HG03571 (cell line): ENCODE results near the gene OBP2B.
"Not testable (repeated sequence)": the region's sequence is repeated elsewhere in the genome, so short reads cannot be mapped to it uniquely, and the experiment has no call there.

Source experiments
- ATAC-seq: cut with Tn5 transposase; IDR thresholded peaks from one replicate; pipeline ENCODE4 v1.9.1; 2021; ENCODE audit not compliant: unreplicated experiment

Gene OBP2B, protein sequence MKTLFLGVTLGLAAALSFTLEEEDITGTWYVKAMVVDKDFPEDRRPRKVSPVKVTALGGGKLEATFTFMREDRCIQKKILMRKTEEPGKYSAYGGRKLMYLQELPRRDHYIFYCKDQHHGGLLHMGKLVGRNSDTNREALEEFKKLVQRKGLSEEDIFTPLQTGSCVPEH

DNA sequence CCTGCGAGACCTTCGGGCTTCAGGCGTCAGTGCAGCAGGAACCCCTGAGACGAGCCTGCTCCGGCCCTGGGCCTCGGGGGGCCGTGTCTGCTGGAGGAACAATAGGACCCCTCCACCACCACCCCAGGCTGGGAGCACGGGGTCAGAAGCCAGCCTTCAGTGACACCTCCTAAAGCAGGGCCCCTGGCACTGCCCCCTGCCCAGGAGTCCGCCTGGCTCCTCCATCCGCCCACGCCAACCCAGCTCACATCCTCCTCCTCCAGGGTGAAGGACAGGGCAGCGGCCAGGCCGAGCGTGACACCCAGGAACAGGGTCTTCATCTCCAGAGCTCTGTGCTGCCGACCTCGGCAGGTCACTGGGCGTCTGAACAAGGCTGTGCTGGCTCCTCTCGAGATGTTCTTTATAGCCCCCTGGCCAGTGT is at the start of gene OBP2B:
OBP2B (minus strand) TSS at position 371 of the 421 bp plus-strand sequence; CDS start at position 320, 51 bp downstream.
- not testable (repeated sequence) for ATAC-seq

DNA sequence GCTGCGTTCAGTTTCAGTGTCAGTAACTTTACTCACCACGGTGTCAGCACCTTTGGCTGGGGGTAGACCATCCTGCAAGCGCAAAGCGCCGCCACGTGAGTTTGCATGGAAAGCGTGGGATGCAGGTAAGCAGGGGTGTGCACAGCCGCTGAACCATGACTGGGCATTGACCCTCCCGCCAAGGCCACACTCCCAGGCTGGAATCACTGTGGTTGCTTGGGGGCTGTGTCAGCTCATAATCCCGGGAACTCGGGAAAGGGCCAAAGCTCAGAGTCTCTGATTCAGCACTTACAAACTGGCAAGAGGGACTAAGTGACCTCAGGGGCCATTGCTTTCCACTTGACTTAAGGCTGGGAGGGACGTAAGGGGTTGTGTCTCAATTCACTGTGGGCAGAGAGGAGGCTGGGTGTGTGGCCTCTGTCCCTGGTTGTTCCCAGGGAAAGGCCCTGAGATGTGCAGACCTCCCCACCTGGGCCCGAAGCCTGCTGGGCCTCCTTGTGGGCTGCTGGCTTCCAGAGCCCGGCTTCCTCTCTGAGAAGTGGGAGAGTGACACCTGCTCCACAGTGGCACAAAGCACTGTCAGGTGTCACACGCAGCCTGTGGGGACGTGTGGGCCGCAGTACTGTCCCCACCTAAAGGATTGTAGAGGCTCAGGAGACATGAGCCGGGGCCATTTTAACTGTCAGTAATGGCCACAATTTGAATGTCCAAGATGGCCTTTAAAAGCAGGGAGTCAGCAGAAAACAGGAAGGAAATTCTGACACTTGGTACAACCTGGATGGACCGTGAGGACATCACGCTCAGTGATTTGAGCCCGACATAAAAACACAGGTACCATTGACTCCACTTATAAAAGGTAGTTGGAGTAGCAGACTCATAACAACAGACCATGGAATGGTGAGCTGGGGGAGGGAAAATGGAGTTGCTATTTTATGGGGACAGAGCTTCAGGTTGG is 49.3 kb upstream of the OBP2B start:
- no peak for ATAC-seq

DNA sequence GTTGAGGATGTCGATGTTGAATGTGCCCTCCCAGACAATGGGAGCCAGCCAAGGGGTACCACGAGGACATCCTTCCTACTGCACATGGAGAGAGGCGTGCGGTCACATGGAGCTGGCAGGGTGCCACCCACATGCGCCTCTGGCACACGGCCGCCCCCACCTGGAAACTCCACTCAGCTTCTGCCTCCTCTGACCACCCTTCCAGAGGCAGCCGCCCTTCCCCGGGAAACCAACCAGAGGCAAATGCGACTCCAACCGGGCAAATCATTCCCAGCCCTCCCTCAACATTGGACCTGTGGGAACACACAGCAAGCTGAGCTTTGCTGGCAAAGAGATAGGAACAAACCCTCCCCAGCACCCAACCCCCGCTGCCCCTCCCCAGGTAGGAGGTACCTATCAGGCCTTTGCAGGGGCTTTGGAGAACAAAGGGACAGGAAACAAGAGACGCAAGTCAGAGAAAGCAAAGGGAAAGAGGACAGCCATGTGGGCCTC is 48.5 kb upstream of the OBP2B start:
- no peak for ATAC-seq

DNA sequence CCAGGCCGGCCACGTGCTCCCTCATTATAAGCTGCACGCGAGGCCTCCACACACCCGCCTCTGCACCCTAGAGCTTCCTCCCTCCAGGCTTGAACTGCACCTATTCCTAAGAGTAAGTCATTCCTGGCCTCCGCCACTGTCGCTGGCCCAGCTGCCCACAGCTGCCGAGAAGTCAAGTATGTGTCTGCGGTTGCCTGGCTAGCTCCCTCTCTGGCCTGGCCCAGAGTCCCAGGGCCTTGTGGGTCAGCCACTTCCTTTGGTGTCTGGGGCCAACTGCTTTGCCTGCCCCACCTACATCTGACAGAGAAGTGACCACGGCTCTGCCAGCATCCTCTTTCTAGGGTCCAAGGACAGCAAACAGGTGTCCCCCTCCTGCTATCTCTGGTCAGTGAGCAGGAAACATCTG is 47.6 kb upstream of the OBP2B start:
- no peak for ATAC-seq

DNA sequence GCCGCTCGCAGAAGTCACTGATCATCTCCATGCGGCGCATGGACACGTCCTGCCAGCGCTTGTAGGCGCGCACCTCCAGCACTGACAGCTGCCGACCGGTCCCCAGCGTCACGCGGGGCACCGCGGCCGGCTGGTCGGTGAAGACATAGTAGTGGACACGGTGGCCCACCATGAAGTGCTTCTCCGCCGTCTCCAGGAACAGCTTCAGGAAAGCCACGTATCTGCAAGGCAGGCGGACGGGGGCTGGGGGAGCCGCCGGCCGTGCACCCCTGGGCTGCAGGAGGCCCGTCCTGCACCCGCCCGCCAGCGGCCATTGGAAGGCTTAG is 47.0 kb upstream of the OBP2B start:
- ATAC-seq: no peak

DNA sequence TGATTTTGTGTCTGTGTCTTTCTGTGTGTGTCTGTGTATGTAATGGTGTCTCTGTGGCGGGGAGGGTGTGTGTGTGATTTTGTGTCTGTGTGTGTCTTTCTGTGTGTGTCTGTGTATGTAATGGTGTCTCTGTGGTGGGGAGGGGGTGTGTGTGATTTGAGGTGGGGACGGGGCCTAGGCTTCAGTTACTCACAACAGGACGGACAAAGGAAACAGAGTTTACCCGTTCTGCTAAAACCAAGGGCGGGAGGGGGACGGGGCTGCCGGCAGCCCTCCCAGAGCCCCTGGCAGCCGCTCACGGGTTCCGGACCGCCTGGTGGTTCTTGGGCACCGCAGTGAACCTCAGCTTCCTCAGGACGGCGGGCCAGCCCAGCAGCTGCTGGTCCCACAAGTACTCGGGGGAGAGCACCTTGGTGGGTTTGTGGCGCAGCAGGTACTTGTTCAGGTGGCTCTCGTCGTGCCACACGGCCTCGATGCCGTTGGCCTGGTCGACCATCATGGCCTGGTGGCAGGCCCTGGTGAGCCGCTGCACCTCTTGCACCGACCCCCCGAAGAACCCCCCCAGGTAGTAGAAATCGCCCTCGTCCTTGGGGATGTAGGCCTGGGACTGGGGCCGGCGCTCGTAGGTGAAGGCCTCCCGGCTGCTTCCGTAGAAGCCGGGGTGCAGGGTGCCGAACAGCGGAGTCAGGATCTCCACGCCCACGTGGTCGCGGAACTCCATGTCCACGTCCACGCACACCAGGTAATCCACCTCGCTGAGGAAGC is 46.5 kb upstream of the OBP2B start:
- no peak for ATAC-seq

DNA sequence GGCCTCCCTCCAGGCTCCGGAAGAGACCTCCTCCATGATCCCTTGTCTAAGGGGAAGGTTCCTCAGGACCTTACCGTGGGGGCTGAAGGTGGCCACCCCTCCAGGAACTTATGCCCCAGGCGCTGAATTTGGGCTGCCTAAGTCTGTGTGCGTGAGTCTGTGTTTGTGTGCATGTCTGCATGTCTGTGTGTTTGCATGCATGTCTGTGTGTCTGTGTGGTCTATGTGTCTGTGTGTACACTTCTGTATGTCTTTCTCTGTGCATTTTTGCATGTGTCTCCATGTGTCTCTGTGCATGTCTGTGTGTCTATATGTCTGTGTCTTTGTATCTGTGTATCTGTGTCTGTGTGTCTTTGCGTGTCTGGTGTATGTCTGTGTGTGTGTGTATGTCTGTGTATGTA is 45.4 kb upstream of the OBP2B start:
- ATAC-seq: no peak

DNA sequence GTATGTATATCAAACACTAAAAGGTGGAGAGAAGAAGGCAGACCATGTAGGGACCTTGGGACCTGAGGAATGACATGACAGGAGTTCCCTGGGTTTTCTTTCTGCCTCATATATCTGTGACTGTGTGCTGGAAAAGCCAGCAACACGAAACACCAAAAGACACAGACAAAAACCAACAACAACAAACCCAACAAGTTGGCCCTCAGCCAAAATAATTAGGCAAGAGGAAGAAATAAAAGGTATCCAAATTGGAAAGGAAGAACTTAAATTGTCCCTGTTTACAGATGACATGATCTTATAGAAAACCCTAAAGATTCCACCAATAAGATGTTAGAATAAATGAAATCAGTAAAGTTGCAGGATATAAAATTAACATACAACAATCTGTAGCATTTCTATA is 44.2 kb upstream of the OBP2B start:
- ATAC-seq: no peak

DNA sequence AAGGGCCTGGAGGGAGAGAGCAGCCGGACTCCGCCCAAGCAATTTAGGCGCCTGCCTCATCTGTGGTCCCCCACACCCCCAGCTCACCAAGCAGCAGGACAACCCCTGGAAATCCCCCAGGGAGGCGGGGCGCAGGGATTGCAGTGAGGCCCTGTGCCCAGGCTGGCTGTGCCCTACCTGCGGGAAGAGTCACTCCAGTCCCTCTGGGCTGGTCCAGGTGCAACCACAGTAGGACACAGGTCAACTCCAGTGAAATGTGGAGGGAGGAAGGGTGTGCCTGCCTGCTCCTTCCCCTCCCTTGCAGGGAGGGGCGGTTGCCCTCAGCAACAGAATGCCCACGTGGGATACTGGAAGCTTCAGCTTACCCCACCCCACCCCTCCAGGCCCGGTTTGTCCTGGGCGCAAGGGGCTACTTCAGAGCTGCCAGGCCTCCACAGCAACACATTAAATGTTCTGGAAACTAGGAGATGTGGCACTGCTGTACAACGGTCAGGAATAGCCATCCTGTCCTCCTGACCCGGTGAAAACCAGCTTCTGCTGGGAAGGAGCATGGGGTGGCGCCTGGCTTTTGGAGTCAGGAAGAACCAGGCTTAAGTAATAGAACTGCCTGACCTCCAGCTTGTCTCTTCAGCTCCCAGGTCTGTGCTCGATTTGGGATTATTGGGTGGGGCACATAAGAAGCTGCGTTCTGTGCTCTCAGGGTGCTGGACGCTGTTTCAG is 43.4 kb upstream of the OBP2B start:
- ATAC-seq: no peak

DNA sequence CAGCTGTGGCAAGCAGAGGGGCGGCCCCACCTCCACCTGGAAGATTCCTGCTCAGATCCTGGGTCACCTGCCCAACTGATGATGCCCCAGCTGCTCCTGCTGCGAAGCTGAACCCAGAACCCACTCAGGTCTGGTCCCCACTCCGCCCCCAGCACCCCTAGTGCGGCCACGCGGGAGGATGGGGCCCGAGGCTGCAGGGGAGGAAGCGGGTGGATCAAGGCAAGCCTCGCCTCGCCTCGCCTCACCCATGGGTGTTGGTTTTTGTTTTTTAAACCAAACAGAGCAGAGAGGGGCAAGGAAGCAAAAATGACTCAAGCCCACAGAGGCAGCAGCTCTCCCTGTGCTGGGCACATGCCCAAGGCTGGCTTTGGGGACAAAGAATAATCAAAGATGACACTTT is 42.7 kb upstream of the OBP2B start:
- no peak for ATAC-seq

DNA sequence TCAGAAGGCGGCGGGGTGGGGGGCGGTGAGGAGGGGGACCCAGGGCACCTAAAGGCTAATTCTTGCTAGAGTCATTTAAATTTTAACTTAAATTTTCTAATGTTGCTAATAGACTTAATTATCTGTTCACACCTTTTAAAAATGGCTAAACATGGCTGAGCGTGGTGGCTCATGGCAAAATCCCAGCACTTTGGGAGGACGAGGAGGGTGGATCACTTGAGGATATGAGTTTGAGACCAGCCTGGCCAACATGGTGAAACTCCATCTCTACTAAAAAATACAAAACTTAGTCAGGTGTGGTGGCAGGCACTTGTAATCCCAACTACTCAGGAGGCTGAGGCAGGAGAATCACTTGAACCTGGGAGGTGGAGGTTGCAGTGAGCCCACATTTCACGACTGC is 42.2 kb upstream of the OBP2B start:
- ATAC-seq: not testable (repeated sequence)

DNA sequence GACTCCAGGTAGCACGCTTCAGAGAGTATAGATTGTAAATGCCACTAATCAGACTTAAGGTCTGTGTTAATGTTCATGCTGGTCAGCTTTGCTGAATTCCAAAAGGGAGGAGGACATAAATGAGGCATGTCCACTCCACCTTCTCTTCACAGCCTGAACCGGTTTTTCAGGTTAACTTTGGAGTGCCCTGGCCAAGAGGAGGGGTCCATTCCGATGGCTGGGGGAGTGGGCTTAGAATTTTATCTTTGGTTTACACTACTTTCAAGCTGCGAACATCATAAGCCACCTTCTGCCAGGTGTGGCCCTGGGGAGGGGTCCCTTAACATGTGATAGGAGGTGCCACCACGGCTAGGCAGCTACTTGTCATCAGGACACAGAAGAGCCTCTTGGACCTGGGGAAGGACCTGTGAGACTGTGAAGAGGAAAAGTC is 41.7 kb upstream of the OBP2B start:
- ATAC-seq: no peak

DNA sequence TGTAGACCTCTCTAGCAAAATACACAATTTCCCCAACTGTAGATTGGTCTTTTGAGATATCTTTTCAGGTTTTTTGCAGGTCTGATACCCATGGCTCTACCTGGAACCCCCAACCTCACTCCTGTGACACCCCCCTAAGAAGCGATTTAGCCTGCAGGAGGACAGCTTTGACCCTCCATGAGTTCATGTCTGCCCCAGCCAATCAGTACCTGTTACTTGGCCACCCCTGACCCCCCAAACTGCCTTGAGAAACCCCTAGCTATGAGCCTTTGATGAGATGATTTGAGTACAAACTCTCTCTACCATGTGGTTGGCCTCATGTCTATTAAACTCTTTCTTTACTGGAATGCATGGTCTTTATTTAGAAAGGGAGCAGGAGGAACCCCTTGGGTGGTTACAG is 40.3 kb upstream of the OBP2B start:
- ATAC-seq: no peak

DNA sequence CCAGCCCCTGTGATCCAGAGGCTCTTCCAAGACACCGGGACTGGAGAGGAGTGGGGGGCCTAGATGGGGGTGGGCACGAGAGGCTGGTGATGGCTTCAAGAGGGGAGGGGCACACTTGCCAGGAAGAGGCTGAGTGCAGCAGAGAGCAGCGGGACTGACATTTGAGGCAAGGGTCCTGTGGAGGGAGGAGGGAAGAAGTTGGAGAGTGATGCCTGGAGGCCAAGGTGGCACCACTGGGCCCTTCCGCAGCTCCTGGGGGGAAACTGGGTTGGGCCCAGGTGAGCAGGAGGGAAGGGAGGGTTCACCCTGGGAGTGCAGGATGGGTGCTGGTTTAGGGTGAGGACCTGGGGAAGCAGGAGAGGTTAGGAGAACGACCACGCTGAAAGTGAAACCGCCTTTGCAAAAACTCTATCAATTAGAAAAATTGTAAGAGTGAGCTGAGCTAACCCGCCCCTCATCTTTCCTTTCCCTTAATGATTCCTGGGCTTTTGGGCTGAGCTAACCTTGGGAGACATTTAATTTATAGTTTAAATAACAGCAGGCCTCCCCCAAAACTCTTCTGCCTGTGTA is 39.8 kb upstream of the OBP2B start:
- ATAC-seq: no peak

DNA sequence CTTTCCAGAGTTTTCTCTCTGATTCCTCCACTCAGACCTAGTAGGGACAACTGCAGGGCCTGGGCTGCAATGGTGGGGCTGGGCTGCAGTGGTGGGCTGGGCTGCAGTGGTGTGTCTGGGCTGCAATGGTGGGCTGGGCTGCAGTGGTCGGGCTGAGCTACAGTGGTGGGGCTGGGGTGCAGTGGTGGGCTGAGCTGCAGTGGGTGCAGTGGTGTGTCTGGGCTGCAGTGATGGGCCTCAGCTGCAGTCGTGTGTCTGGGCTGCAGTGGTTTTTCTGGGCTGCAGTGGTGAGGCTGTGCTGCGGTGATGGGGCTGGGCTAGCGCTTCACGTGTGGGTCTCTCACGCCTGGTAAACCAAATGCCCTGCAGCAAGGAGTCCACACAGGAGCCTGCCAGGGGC is 38.6 kb upstream of the OBP2B start:
- ATAC-seq: no peak

DNA sequence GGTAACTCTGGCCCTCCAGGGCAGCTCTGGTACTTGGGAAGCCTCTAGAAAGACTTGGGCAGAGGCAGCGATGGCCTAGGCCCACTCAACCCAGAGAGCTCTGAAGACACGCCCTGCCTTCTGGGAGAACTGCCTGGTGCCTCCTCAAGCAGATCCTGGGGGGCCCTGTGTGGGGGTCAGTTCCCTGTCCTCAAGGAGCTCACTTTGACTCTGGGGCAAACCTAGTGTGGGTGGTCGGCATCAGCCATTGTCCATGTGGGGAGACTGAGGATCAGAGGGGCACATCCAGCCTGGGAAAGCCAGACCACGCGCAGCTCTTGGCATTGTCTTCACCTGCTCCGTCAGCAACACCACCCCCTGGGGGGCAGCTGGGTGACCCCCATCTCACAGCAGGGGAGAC is 37.9 kb upstream of the OBP2B start:
- ATAC-seq: no peak

DNA sequence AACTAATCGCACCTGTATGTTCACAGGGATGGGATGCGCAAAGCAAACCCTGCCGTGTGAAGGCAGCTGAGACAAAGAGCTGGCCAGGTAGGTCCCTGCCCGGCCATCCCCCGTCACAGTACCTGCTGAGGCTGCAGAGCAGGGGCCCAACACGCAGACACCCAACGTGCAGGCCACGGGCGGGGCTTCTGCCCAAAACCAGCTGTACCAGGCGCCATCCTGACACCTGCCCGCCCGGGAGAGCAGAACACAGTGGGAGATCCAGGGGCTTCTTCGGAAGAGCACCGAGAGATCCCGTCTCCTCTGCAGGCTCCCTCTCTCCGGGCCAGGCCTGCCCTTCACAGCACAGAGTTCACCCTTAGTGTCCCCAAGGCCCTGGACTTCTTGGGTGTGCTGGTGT is 37.5 kb upstream of the OBP2B start:
- no peak for ATAC-seq

DNA sequence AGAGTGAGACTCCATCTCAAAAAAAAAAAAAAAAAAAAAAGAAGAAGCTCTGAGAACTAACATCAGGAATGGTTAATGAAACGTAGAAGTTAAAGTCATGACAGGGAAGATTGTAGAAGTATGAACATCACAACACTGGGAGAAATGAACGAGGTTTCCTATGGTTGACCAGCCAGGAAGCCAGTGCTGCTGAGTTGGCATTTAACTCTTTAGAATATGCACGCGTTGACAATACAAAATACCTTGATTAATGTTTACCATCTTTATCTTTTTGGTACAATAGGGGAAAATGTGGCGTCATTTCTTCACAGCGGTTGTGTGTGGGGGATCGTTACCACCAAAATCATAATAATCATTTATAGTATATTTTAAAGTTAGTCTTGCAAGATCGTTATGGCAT is 33.9 kb upstream of the OBP2B start:
- no peak for ATAC-seq

DNA sequence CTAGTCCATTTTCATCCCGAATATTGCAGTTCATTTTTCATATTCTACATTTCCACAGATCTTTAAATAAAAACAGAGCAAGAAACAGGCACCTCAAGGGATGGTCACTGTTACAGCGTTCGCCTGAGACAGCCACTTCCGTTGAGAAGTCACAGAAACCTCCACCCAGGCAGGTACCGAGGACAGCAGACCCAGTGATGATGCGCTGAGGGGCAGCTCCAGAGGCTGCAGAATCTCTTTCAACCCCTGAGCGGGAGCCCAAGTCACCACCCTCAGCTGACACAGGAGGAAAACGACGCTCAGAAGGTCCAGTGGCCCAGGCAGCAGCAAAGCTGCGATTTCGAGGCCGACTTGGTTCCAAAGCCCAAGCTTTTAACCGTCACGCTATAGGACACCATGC is 33.2 kb upstream of the OBP2B start:
- no peak for ATAC-seq

DNA sequence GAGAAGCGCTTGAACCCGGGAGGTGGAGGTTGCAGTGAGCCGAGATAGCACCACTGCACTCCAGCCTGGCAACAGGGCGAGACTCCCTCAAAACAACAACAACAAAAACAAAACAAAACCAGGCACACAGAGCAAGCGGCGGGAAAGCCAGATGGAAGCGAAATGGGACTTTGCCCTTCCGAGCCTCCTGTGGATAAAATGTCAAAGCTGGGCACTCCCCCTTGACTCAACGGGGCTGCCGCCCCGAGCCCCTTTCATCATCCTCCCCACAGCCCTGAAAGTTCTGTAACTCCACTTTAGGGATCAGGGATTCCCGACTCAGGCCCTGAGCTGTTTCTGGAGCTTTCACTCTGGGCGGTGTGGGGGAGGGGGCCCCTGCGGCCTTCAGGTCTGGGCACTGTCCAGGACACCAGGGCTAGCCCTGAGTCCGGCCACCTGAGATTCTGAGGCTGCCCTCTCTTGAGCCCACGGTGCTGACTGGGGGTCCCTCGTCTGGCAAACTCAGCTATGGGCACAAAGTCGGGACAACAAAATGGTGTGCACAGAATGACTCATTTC is 30.6 kb upstream of the OBP2B start:
- ATAC-seq: no peak
